PFSK-1 (cell line): ENCODE measurements around the gene KPNA2.
A peak's percentile ranks its signal among the peaks of the same experiment; 100 is the strongest.
"Not testable (repeated sequence)": the region's sequence is repeated elsewhere in the genome, so short reads cannot be mapped to it uniquely, and the experiment has no call there.

ENCODE experiments used
- FOXP2 ChIP-seq: optimal IDR thresholded peaks from 2 replicates; pipeline ENCODE3; 2011; ENCODE audit warnings: borderline replicate concordance, control low read depth, inconsistent platforms; ENCODE audit not compliant: insufficient read depth; ENCODE audit errors: extremely low read length, extremely low read depth
- POLR2AphosphoS5 ChIP-seq: IDR thresholded peaks from 2 replicates; pipeline ENCODE4 v1.6.1; 2012; ENCODE audit warnings: low read depth, mild to moderate bottlenecking, control low read depth, low read length, moderate library complexity
- REST ChIP-seq, 2 experiments: IDR thresholded peaks; 2 replicates each; pipeline versions ENCODE4 v1.6.1 to v1.8.0; 2011 to 2012; ENCODE audit warnings: low read depth in 2 of 2, low read length in 2 of 2, control low read depth in 1 of 2, inconsistent platforms in 1 of 2, mild to moderate bottlenecking in 1 of 2, moderate library complexity in 1 of 2; ENCODE audit not compliant: insufficient read depth in 1 of 2
- SIN3A ChIP-seq: IDR thresholded peaks from 2 replicates; pipeline ENCODE4 v1.6.1; 2012; ENCODE audit warnings: mild to moderate bottlenecking, low read length, moderate library complexity, borderline replicate concordance; ENCODE audit not compliant: insufficient read depth
- TAF1 ChIP-seq: IDR thresholded peaks from 2 replicates; pipeline ENCODE4 v1.6.1; 2012; ENCODE audit warnings: low read length, control low read depth, borderline replicate concordance; ENCODE audit not compliant: insufficient read depth

KPNA2 gene

GRCh38 chr17:67993998-67994361 lies 41.6 kb upstream of the KPNA2 start:
- TF ChIP-seq FOXP2 = no peak
- TF ChIP-seq REST (IDR thresholded peaks at IDR 0.05; ENCODE audit: insufficient read depth in 1 of 2, low read depth in 2 of 2, low read length in 2 of 2) = no peak
- TF ChIP-seq SIN3A = no peak
- TF ChIP-seq TAF1 = no peak
- TF ChIP-seq POLR2AphosphoS5 = no peak

- TF ChIP-seq SIN3A (peak; percentile 97), REST (IDR thresholded peaks at IDR 0.05; ENCODE audit: insufficient read depth in 1 of 2, low read depth in 2 of 2, low read length in 2 of 2) (no peak), FOXP2 (no peak)
Observed at GRCh38 chr17:67994817-67995569, 40.5 kb upstream of the KPNA2 start.

- TF ChIP-seq SIN3A = no peak
- TF ChIP-seq TAF1 = no peak
- TF ChIP-seq REST (IDR thresholded peaks at IDR 0.05; ENCODE audit: insufficient read depth in 1 of 2, low read depth in 2 of 2, low read length in 2 of 2) = no peak
- TF ChIP-seq FOXP2 = no peak
- TF ChIP-seq POLR2AphosphoS5 = no peak
Observed at GRCh38 chr17:67995570-67996263, 39.8 kb upstream of the KPNA2 start.

GRCh38 chr17:67996301-67997171 lies 39.0 kb upstream of the KPNA2 start, which contains the start of gene C17orf58:
C17orf58 (minus strand) TSS chr17:67996469; CDS start chr17:67996198, 271 bp downstream.
- not testable (repeated sequence) for TF ChIP-seq TAF1; REST (IDR thresholded peaks at IDR 0.05; ENCODE audit: insufficient read depth in 1 of 2, low read depth in 2 of 2, low read length in 2 of 2); POLR2AphosphoS5
